Measurements from ENCODE around the gene CLBA1. TPM values are rescaled to one million over a fixed set of nuclear protein-coding genes. Genes with fewer than 3 reads are reported as not detected.
A peak's percentile ranks its signal among the peaks of the same experiment; 100 is the strongest.
"Not testable (repeated sequence)": the region's sequence is repeated elsewhere in the genome, so short reads cannot be mapped to it uniquely, and the experiment has no call there.

CLBA1 gene
- polyA plus RNA-seq, 12 donors = 2.9 to 6.7 (median 4.6) TPM; not detected in 1

DNA sequence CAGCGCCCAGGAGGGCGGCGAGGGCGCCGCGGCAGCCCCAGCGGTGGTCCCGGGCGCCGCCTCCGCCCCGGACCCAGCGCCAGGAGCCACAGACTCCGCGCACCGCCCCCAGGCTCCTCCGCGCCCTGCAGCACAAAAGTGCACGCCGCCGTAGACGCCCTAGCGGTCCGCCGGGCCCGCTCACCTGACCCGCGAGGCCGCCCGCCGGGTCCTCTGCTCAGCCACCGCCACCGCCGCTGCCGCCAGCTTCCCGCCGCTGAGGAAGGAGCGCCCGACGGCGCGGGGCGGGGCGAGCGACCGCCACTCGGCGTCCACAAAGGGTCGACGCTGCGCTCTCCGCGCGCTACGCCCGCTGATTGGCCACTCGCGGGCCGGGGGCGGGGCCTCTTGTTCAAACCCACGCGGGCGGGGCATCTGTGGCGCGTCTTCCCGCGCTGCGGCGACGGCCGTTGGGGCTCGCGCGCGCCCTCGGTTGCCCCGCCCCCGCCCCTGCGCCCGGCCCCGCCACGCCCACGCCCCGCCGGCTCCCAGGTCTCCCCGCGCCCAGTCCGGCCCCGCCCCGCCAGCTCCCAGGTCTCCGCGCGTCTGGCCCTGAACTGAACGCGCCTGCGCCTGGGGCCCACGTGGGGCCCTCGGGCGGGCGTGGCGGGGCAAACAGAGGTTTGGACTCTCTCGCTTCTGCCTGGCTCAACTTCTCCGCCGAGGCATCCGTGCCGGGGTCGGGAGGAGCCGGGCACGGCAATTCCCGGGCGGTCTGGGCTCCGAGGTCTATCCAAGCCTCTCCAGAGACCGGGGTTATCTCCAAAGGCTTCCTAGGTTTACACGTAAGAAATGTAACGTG is 35.4 kb downstream of the CLBA1 start, which contains the start of gene CDCA4:
Gene CDCA4, minus strand, starts transcription at position 269 of the 841 bp plus-strand sequence. CDS start 9,154 bp downstream, outside the sequence.
- DNase-seq = peak; percentile 97

DNA sequence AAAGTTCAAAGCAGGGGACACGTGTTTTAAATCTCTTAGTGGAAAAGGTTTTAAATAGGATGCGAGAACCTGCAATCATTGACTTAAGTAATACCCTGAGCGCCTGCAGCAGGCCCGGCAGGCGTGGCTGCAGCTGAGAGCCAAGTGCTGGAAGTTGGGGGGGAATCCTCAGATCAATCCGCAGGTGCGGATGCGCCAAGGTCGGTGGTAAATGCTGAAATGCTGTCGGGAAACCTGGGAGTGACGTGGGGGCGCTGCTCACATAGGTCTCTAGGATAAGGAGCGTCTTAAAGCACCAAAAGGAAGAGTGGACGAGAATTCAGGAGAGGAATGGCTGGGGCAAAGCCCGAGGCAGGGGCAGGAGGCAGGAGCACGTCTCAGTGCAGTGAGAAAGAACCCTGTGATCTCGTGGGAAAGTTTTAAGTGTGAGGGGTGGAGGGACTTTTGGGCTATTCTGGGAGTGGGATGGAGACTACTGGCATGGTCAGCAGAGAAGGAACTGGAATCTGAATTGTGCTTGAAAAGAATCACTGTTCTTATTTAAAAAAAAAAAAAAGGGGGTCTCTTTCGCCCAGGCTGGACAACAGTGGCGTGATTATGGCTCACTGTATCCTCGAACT is 36.2 kb downstream of the CLBA1 start:
- DNase-seq = no peak

DNA sequence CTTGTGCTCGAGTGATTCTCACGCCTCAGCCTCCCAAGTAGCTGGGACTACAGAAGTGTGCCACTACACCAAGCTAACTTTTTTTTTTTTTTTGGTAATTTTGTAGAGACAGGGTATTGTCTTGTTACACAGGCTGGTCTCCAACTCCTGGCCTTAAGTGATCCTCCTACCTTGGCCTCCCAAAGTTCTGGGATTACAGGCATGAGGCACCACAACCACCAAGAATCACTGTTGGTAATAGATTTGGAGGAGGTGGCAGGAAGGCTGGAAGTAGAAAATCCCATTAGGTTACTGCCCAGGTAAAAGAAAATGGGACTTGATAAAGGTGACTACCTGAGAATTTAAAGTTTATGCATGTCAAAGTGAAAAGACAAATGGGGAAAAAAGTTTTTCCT is 36.7 kb downstream of the CLBA1 start:
- no peak for DNase-seq

DNA sequence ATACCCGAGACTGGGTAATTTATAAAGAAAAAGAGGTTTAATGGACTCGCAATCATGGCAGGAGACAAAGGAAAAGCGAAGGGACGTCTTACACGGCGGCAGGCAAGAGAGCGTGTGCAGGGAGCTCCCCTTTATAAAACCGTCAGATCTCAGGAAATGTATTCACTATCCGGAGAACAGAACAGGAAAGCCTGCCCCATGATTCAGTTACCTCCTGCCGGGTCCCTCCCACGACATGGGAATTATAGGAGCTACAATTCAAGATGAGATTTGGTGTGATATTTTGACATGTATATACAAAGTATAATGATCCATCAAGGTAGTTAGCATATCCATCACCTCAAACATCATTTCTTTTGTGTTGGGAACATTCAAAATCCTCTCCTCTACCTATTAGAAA is 37.6 kb downstream of the CLBA1 start:
- no peak for DNase-seq

DNA sequence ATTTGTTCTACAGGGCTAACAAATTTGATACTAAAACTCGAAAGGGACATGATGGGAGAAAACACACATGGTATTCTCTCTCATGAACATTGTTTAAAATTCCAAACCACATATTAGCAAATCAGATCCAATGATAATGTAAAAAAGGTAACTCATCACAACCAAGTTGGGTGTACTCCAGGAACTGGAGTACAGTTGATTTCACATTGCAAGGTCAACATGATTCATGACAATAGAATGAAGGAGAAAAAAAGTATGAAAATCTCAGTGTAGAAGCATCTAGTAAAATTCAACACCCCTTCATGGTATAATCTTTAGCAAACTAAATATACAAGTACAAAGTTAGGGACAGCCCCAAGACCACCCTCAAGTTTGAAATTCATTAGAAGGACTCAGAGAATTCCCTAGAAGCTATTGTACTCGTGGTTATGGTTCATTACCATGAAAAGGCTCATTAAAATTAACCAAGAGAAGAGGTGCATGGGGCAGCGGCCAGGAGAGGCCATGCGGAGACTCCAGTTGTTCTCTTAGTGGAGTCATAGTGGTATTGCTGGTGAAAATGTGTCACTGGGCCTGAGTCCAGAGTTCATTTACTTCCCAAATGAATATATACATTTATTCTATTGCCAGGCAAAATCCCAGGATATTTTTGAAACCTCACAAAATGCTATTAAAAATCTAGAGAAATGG is 38.3 kb downstream of the CLBA1 start:
- no peak for DNase-seq

DNA sequence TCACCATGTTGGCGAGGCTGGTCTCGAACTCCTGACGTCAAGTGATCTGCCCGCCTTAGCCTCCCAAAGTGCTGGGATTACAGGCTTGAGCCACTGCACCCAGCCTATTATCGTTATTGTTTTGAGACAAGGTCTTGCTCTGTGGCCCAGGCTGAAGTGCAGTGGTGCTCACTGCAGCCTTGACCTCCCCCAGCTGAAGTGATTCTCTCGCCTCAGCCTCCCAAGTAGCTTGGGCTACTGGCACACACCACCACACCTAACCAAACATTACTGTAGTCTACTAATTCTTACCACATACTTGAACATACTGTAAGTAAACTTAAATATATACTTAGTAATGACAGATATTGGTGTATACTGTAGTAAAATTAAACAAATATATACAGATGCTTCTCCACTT is 39.8 kb downstream of the CLBA1 start:
- no peak for DNase-seq

DNA sequence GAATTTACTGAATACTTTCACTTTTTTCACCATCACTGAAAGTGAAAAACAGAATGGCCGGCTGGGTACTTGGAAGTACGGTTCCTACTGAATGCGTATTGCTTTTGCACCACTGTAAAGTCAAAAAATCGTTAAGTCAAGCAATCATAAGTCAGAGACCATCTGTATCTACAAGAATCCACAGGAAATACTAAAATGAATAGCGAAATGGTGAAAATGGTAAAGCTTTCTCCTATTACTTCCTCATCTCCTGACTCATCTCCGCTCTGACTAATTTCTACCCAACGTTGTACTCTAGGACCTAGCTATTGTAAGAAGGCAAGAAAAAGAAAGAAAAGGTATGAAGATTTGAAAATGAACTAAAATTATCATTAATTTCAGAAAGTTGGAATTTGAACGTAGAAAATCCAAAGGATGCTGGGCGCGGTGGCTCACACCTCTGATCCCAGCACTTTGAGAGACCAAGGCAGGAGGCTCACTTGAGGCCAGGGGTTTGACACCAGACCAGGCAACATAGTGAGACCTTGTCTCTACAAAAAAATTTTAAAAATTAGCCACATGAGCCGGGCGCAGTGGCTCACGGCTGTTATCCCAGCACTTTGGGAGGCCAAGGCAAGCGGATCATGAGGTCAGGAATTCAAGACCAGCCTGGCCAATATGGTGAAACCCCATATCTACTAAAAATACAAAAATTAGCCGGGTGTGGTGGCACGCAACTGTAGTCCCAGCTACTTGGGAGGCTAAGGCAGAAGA is 40.6 kb downstream of the CLBA1 start:
- no peak for DNase-seq

DNA sequence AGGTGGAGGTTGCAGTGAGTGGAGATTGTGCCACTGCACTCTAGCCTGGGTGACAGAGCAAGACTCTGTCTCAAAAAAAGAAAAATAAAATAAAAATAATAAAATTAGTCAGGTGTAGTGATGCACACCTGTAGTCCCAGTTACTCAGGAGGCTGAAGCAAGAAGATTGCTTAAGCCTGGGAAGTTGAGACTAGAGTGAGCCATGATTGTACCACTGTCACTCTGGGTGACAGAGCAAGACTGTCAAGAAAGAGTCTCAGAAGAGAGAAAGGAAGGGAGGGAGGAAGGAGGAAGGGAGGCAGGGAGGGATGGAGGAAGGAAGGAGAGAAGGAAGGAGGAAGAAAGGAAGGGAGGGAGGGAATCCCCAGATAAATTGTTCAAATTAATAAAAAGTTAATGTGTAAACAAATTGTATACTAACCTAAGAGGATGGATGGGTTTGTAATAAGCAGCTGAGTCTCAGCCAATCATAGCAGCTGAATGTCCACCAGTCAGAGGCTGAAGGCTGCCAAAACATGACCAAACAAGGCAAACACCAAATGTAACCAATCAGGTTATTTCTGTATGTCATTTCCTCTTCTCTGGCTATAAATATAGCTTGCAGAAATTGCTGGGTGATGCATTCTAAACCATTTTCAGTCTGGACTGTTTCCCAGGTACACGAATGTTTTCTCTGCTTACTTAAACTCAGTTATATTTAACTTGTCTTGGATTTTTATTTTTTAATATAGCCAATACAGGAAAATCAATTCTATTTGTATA is 41.4 kb downstream of the CLBA1 start:
- no peak for DNase-seq

DNA sequence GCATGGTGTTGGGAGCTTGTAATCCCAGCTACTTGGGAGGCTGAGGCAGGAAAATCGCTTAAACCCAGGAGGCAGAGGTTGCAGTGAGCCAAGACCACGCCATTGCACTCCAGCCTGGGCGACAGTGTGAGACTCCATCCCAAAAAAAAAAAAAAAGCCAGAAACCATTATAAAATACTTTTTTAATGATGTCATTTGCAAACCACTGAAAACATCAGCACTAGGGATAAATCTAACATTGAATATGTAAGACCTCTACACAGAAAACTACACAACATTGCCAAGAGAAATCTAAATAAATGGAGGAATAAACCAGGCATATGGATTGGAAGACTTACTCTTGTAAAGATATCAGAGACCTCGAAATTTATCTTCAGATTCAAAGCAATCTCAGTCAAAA is 42.1 kb downstream of the CLBA1 start:
- DNase-seq = not testable (repeated sequence)

DNA sequence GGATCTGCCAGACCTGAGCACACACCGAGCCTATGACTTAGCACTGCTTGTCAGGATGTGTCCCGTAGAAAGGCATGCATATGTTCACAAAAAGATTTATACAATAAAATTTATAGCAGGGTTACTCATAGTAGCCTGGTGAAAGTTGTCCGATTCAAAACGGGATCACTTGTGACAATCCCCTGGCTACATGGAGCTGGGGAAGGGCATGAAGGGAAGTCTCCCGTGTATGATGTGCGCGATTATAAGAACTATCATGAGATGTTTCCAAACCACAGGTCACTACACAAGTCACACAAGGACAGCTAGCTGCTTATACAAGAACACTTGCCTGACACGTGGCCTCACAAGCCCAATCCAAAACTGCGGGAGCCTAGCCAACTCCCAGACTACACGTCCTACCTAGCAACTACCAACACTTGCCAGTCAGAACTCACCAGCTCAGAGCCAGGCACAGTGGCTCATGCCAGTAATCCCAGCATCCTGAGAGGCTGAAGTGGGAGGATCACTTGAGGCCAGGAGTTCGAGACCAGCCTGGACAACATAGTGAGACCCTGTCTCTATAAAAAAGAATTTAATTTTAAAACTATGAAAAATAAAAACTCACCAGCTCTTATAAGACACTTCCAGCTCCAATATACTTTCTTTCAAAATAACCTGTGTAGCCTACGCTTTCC is 42.8 kb downstream of the CLBA1 start:
- DNase-seq = no peak

DNA sequence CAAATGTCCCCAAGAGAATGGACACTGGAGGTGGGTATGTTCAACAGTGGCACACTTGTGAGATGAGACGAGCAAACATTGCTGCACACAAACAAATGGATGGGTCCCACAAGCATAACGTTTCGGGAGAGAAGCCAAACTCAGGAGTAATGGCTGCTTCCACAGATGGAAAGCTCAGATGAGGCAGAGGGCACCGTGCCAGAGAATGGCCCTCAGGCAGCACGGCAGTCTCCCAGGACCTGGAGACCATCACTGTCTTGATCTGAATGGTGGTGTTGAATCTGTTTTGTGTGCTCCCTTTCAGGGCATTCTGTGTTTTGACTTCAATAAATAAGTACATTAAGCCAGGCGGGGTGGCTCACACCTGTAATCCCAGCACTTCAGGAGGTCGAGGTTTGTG is 43.8 kb downstream of the CLBA1 start:
- no peak for DNase-seq

DNA sequence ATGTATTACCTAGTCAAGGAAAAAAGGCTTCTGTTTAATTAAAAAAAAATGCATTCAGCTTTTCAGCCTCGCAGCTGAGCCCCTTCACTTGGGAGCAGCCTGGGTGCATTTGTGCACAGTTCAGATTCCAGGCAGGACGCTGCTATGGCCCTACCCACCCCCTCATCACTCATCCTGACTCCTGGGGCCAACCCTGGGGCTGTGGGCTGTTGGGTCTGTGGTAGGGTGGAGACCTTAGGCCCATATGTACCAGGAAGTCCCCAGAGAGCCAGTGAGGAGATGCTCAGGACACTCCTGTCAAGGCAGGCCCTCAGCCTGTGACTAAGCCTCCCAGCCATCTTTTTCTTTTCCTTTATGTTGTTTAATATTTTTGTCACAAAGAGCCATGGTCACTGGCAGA is 44.6 kb downstream of the CLBA1 start:
- DNase-seq = no peak

DNA sequence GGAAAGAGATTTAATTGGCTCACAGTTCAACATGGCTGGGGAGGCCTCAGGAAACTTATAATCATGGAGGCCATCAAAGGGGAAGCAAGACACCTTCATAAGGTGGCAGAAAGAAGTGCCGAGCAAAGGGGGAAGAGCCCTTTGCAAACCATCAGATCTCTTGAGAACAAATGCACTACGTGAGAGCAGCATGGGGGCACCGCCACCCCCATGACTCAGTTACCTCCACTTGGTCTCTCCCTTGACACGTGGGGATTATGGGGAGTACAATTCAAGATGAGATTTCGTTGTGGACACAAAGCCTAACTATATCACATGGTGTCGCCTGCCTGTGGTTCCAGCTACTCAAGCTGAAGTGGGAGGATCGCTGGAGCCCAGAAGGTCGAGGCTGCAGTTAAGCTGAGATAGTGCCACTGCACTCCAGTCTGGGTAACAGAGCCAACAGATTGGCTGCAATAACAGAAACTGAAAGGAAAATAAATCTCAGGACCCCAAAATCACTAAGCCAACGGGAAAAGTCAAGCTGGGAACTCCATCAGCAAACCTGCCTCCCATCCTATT is 45.3 kb downstream of the CLBA1 start:
- no peak for DNase-seq

DNA sequence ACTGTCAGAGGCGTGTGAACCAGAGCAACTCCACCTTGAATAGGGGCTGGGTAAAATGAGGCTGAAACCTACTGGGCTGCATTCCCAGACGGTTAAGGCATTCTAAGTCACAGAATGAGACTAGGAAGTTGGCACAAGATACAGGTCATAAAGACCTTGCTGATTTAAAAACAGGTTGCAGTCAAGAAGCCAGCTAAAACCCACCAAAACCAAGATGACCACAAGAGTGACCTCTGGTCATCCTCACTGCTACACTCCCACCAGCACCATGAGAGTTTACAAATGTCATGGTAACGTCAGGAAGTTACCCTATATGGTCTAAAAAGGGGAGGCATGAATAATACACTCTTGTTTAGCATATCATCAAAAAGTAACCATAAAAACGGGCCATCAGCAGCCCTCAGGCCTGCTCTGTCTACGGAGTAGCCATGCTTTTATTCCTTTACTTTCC is 46.9 kb downstream of the CLBA1 start:
- DNase-seq = not testable (repeated sequence)

DNA sequence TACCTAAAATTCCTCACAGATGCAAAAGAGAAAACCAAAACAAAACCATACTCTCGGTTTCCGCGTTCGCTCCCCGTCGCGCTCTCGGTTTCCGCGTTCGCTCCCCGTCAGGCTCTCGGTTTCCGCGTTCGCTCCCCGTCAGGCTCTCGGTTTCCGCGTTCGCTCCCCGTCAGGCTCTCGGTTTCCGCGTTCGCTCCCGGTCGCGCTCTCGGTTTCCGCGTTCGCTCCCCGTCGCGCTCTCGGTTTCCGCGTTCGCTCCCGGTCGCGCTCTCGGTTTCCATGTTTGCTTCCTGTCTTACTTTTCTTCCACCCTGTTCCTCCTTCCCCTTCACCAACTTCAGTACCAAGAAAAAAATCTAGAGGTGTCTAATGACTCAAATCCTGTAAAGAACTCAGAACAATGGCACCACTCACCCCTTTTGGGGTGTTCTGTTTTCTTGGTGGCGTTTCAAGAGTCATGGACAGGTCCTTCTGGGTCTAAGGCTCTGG is 47.9 kb downstream of the CLBA1 start:
- DNase-seq = not testable (repeated sequence)

DNA sequence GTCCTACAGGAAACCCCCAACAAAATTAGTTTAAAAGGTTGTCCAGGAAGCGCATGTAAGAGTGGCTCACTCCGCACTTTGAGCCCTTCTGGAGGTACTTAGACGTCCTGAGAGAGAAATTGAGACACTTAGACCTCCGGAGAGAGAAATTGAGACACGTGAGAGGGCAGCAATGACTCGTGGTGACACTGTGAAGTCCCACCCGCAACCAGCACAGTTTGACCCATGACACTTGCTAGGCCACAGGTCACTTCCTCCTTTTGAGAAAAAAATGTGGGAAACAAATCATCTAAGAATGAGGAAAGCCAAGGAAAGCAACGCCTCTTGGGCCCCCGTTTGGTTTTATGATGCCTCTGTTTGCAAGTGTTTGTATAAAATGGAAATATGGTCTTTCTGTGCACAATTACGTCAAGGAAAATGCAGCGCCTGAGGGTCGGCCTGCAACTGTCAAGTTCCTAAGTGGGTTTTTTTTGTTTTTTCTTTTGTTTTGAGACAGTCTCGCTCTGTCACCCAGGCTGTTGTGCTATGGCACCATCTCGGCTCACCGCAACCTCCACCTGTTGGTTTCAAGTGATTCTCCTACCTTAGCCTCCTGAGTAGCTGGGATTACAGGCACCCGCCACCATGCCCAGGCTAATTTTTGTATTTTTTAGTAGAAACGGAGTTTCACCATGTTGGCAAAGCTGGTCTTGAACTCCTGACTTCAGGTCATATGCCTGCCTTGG is 48.9 kb downstream of the CLBA1 start:
- no peak for DNase-seq

DNA sequence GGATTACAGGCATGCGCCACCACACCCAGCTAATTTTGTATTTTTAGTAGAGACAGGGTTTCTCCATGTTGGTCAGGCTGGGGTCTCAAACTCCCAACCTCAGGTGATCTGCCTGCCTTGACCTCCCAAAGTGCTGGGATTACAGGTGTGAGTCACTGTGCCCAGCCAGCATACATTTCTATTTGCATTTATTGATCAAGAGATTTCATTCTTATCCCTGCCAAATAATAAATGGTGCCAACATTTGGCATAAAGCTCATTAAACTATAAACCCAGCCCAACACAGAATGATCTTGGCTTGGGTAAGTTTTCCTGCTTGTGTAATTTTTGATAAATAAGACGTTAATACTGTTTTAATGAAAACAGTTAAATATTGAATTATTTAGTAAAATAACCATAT is 50.0 kb downstream of the CLBA1 start:
- not testable (repeated sequence) for DNase-seq

DNA sequence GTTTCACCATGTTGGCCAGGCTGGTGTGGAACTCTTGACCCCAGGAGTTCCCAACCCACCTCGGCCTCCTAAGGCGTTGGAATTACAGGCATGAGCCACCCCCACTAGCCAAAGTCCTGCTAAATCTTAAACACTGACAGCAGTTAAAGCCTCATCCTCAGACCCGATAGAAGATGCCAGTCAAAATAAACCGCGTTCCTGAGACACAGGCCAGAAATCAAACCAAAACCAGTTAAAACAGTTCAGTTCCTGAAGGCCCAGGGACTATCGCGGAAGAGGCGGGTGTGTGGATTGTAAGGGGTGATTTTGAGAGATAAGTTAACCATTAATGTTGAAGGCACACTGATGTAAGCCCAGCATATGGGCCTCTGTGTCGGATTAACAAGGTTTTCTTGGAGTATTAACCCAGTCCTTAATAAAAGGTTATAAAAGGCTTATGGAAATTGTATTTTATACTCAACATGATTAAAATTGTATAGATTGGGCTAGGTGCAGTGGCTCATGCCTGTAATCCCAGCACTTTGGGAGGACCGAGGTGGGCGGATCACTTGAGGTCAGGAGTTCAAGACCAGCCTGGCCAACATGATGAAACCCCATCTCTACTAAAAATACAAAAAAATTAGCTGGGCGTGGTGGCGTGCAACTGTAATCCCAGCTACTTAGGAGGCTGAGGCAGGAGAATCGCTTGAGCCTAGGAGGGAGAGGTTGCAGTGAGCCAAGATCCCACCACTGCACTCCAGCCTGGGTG is 54.0 kb downstream of the CLBA1 start:
- DNase-seq = no peak
